Fibroblast of skin of abdomen (primary cell): ENCODE data around the gene PLA2G12A. TPM values are rescaled to one million over a fixed set of nuclear protein-coding genes. Genes with fewer than 3 reads are reported as not detected.

Experiments used
- DNase-seq: peaks from one replicate; pipeline ENCODE4 v3.0.0-alpha.2; 2013
- polyA plus RNA-seq, 2 experiments: library from polyadenylated mRNA; unstranded; fragments of 120-200 nt; gene quantifications; one replicate each; pipeline ENCODE4 v1.2.1, GENCODE V29; 2013; ENCODE audit not compliant: insufficient read length in 2 of 2

The PLA2G12A gene
- polyA plus RNA-seq (2013, experiment 1 of 2; ENCODE audit: insufficient read length) = 19.4 TPM
- polyA plus RNA-seq (2013, experiment 2 of 2; ENCODE audit: insufficient read length) = 24.3 TPM

- peak; percentile 61 for DNase-seq
These were observed at the start of gene PLA2G12A for GRCh38 chr4:109729718-109730618. Gene PLA2G12A, minus strand, starts transcription at chr4:109730070. Its CDS starts 261 bp downstream, at chr4:109729809.

- DNase-seq = no peak
These were observed 35.0 kb upstream of the PLA2G12A start for GRCh38 chr4:109764789-109765402.

GRCh38 chr4:109764376-109764775 lies 34.5 kb upstream of the PLA2G12A start:
- no peak for DNase-seq

GRCh38 chr4:109760682-109761081 lies 30.8 kb upstream of the PLA2G12A start:
- DNase-seq = no peak

GRCh38 chr4:109755656-109756055 lies 25.8 kb upstream of the PLA2G12A start:
- no peak for DNase-seq

GRCh38 chr4:109754093-109754857 lies 24.4 kb upstream of the PLA2G12A start:
- DNase-seq = no peak

GRCh38 chr4:109752525-109752924 lies 22.7 kb upstream of the PLA2G12A start:
- DNase-seq = no peak

GRCh38 chr4:109751852-109752251 lies 22.0 kb upstream of the PLA2G12A start:
- DNase-seq = no peak

- DNase-seq = no peak
These were observed 20.9 kb upstream of the PLA2G12A start for GRCh38 chr4:109750652-109751244.

GRCh38 chr4:109749388-109750082 lies 19.7 kb upstream of the PLA2G12A start:
- no peak for DNase-seq

- no peak for DNase-seq
These were observed 18.2 kb upstream of the PLA2G12A start for GRCh38 chr4:109748114-109748513.

- no peak for DNase-seq
These were observed 16.9 kb upstream of the PLA2G12A start for GRCh38 chr4:109746728-109747127.

- no peak for DNase-seq
These were observed 16.0 kb upstream of the PLA2G12A start for GRCh38 chr4:109745830-109746229.

- DNase-seq = no peak
These were observed 9.7 kb upstream of the PLA2G12A start for GRCh38 chr4:109739547-109739946.

GRCh38 chr4:109738104-109738872 lies 8.4 kb upstream of the PLA2G12A start:
- DNase-seq = no peak

- DNase-seq = no peak
These were observed 5.9 kb upstream of the PLA2G12A start for GRCh38 chr4:109735566-109736365.

- no peak for DNase-seq
These were observed 3.9 kb upstream of the PLA2G12A start for GRCh38 chr4:109733728-109734127.

- no peak for DNase-seq
These were observed 1.0 kb upstream of the PLA2G12A start for GRCh38 chr4:109730619-109731545.

GRCh38 chr4:109729117-109729717 lies 653 bp downstream of the PLA2G12A start:
- DNase-seq = no peak
